H9 (cell line): Measurements from ENCODE around the gene DCST1. TPM values are rescaled to one million over a fixed set of nuclear protein-coding genes. Genes with fewer than 3 reads are reported as not detected.

ENCODE experiments used
- DNase-seq: peaks from one replicate; pipeline ENCODE4 v3.0.0-alpha.2; 2017
- H2AFZ ChIP-seq: one replicate; pipeline ENCODE4 v1.6.1; 2013; ENCODE audit warnings: mild to moderate bottlenecking, low read length, control low read depth, moderate library complexity
- H2AK5ac ChIP-seq: 2 replicates; pipeline ENCODE4 v1.6.1; 2013; ENCODE audit warnings: low read length, control low read depth, mixed read lengths; ENCODE audit not compliant: insufficient read length
- H2BK120ac ChIP-seq: one replicate; pipeline ENCODE4 v1.6.1; 2013; ENCODE audit warnings: low read depth, mild to moderate bottlenecking, low read length, control low read depth, inconsistent platforms; ENCODE audit not compliant: poor library complexity, severe bottlenecking
- H2BK12ac ChIP-seq: 2 replicates; pipeline ENCODE4 v1.6.1; 2013; ENCODE audit warnings: low read length, control low read depth, mixed read lengths, low read depth; ENCODE audit not compliant: insufficient read length
- H2BK15ac ChIP-seq: 2 replicates; pipeline ENCODE4 v1.6.1; 2013; ENCODE audit warnings: low read depth, low read length, control low read depth
- H2BK20ac ChIP-seq: one replicate; pipeline ENCODE4 v1.6.1; 2013; ENCODE audit warnings: low read depth, mild to moderate bottlenecking, low read length, control low read depth, inconsistent platforms; ENCODE audit not compliant: poor library complexity, severe bottlenecking
- H2BK5ac ChIP-seq: 2 replicates; pipeline ENCODE4 v1.6.1; 2013; ENCODE audit warnings: low read length, control low read depth, mixed read lengths; ENCODE audit not compliant: insufficient read length
- H3K14ac ChIP-seq: 2 replicates; pipeline ENCODE4 v1.6.1; 2013; ENCODE audit warnings: low read length, control low read depth; ENCODE audit not compliant: insufficient read depth
- H3K18ac ChIP-seq: 2 replicates; pipeline ENCODE4 v1.6.1; 2013; ENCODE audit warnings: low read depth, mild to moderate bottlenecking, mixed read lengths, low read length, control low read depth; ENCODE audit not compliant: insufficient read length
- H3K23ac ChIP-seq: 2 replicates; pipeline ENCODE4 v1.6.1; 2013; ENCODE audit warnings: low read length, control low read depth, mixed read lengths, low read depth; ENCODE audit not compliant: insufficient read length
- H3K23me2 ChIP-seq: 2 replicates; pipeline ENCODE4 v1.6.1; 2013; ENCODE audit warnings: low read depth, mild to moderate bottlenecking, mixed read lengths, low read length, control low read depth; ENCODE audit not compliant: insufficient read length, poor library complexity, severe bottlenecking
- H3K27ac ChIP-seq: 2 replicates; pipeline ENCODE4 v1.5.1; 2013; ENCODE audit warnings: low read length, control low read depth, mixed read lengths, low read depth; ENCODE audit not compliant: insufficient read length
- H3K27me3 ChIP-seq: 2 replicates; pipeline ENCODE4 v1.6.1; 2013; ENCODE audit warnings: low read length, control low read depth, inconsistent platforms; ENCODE audit not compliant: insufficient read depth
- H3K4ac ChIP-seq: 2 replicates; pipeline ENCODE4 v1.6.1; 2013; ENCODE audit warnings: low read depth, mild to moderate bottlenecking, control low read depth, inconsistent platforms, low read length, moderate library complexity
- H3K4me1 ChIP-seq: 2 replicates; pipeline ENCODE4 v1.6.1; 2013; ENCODE audit warnings: low read length, control low read depth, inconsistent platforms; ENCODE audit not compliant: insufficient read depth
- H3K4me2 ChIP-seq: 2 replicates; pipeline ENCODE4 v1.6.1; 2013; ENCODE audit warnings: low read length, control low read depth, mixed read lengths; ENCODE audit not compliant: insufficient read length, insufficient read depth
- H3K56ac ChIP-seq: 2 replicates; pipeline ENCODE4 v1.6.1; 2013; ENCODE audit warnings: low read depth, mild to moderate bottlenecking, mixed read lengths, low read length, control low read depth; ENCODE audit not compliant: insufficient read length
- H3K79me1 ChIP-seq: 2 replicates; pipeline ENCODE4 v1.6.1; 2013; ENCODE audit warnings: low read depth, mild to moderate bottlenecking, moderate library complexity, low read length, control low read depth, inconsistent platforms; ENCODE audit not compliant: insufficient read depth, poor library complexity, severe bottlenecking
- H3K79me2 ChIP-seq: 2 replicates; pipeline ENCODE4 v1.6.1; 2013; ENCODE audit warnings: low read length, control low read depth, inconsistent platforms; ENCODE audit not compliant: insufficient read depth
- H3K9ac ChIP-seq: 2 replicates; pipeline ENCODE4 v1.6.1; 2013; ENCODE audit warnings: low read length, control low read depth, mixed read lengths; ENCODE audit not compliant: insufficient read length; ENCODE audit errors: extremely low read depth
- H3K9me3 ChIP-seq: one replicate; pipeline ENCODE4 v1.6.1; 2013; ENCODE audit warnings: low read depth, low read length, inconsistent platforms; ENCODE audit not compliant: control insufficient read depth
- H3T11ph ChIP-seq: one replicate; pipeline ENCODE4 v1.6.1; 2013; ENCODE audit warnings: mild to moderate bottlenecking, low read length, control low read depth, inconsistent platforms
- H4K20me1 ChIP-seq: one replicate; pipeline ENCODE4 v1.6.1; 2013; ENCODE audit not compliant: control insufficient read depth, insufficient read length, insufficient read depth
- H4K5ac ChIP-seq: 2 replicates; pipeline ENCODE4 v1.6.1; 2013; ENCODE audit warnings: low read depth, mild to moderate bottlenecking, mixed read lengths, low read length, control low read depth; ENCODE audit not compliant: insufficient read length
- H4K8ac ChIP-seq: replicated peaks from 2 replicates; pipeline ENCODE4 v1.6.1; 2013; ENCODE audit warnings: low read length, control low read depth, mixed read lengths, low read depth; ENCODE audit not compliant: insufficient read length
- H4K91ac ChIP-seq: 2 replicates; pipeline ENCODE4 v1.6.1; 2013; ENCODE audit warnings: low read depth, mild to moderate bottlenecking, moderate library complexity, mixed read lengths, low read length, control low read depth; ENCODE audit not compliant: insufficient read length
- H3K27ac Mint-ChIP-seq, 3 experiments: 2 replicates in 2 of 3; 3 replicates in 1 of 3; pipeline ENCODE4 v1.8.0; 2020 to 2021; ENCODE audit warnings: mixed read lengths in 3 of 3, mild to moderate bottlenecking in 1 of 3, moderate library complexity in 1 of 3
- H3K27me3 Mint-ChIP-seq: 2 replicates; pipeline ENCODE4 v1.8.0; 2021; ENCODE audit warnings: low read depth, mild to moderate bottlenecking, moderate library complexity, mixed read lengths
- H3K36me3 Mint-ChIP-seq, 3 experiments: 2 replicates in 2 of 3; 3 replicates in 1 of 3; pipeline ENCODE4 v1.8.0; 2020 to 2021; ENCODE audit warnings: low read depth in 3 of 3, mixed read lengths in 3 of 3; ENCODE audit not compliant: insufficient read depth in 1 of 3
- H3K4me1 Mint-ChIP-seq, 2 experiments: 2 replicates each; pipeline ENCODE4 v1.8.0; 2020; ENCODE audit warnings: mixed read lengths in 2 of 2
- H3K4me3 Mint-ChIP-seq, 2 experiments: 2 replicates in 1 of 2; 3 replicates in 1 of 2; pipeline ENCODE4 v1.8.0; 2020 to 2021; ENCODE audit warnings: mild to moderate bottlenecking in 2 of 2, mixed read lengths in 2 of 2, moderate library complexity in 1 of 2
- H3K9me3 Mint-ChIP-seq, 2 experiments: 2 replicates in 1 of 2; 3 replicates in 1 of 2; pipeline ENCODE4 v1.8.0; 2020; ENCODE audit warnings: mild to moderate bottlenecking in 2 of 2, mixed read lengths in 2 of 2, moderate library complexity in 1 of 2
- CTCF ChIP-seq: fragments of 200-600 bp; sonication (generic); conservative IDR thresholded peaks from 3 replicates; pipeline ENCODE4 v1.8.0; 2021; ENCODE audit warnings: antibody characterized with exemption, mild to moderate bottlenecking
- WGBS: extraction: QIAGEN DNeasy Blood & Tissue Kit; methylation state at CpG from one replicate; pipeline ENCODE4 v1.1.7; 2013; ENCODE audit warnings: missing lambda C conversion rate, low lambda C conversion rate, mixed read lengths; ENCODE audit not compliant: insufficient read length; ENCODE audit errors: extremely low coverage; 5-methylcytosine and 5-hydroxymethylcytosine counted together
- total RNA-seq: library from RNA; stranded (reverse); gene quantifications from 2 replicates; pipeline ENCODE4 v1.2.1, GENCODE V29; 2021

DCST1 gene
- total RNA-seq, 1 experiment from 2014 or later = not detected

GRCh38 chr1:154998818-154999570, 34.6 kb upstream of the DCST1 start:
- peak overlapping the region; percentile 81 to 93 for H3K4me3 Mint-ChIP-seq
- Histone ChIP-seq H3K27me3 (no peaks in the 10 kb centered on the region), H2BK15ac (no peak overlapping the region), H3K23ac (no peak overlapping the region), H3K9me3 (no peaks in the 10 kb centered on the region), H3K9ac (no peak overlapping the region), H2AFZ (no peak overlapping the region), H3K27ac (no peak overlapping the region), H3K4me2 (peak overlapping the region; percentile 90), H3T11ph (no peak overlapping the region), H3K79me1 (no peaks in the 10 kb centered on the region), H3K18ac (no peak overlapping the region), H3K56ac (no peak overlapping the region), H2BK20ac (no peak overlapping the region), H3K23me2 (peaks cover 22% of the 10 kb centered on the region), H3K14ac (no peak overlapping the region), H2BK120ac (no peak overlapping the region), H4K91ac (no peak overlapping the region), H2AK5ac (no peak overlapping the region), H2BK12ac (no peak overlapping the region), H4K5ac (no peak overlapping the region), H3K79me2 (no peaks in the 10 kb centered on the region; the same call in 1 of the 2 replicates), H4K8ac (no peak overlapping the region), H2BK5ac (no peak overlapping the region), H3K4me1 (no peaks in the 10 kb centered on the region), H3K4ac (no peak overlapping the region), H4K20me1 (no peaks in the 10 kb centered on the region)
- no peaks in the 10 kb centered on the region for H3K36me3 Mint-ChIP-seq
- peaks cover 12 to 25% of the 10 kb centered on the region in 2 experiments for H3K4me1 Mint-ChIP-seq
- DNase-seq = peak; percentile 89
- H3K9me3 Mint-ChIP-seq = peaks cover 0 to 2% of the 10 kb centered on the region in 2 experiments; a peak in 2 of 5 replicates
- WGBS = no CpG with 5 or more reads among the region's 40 CpGs
- TF ChIP-seq CTCF = peak; percentile 90
- peaks cover 3% of the 10 kb centered on the region for H3K27me3 Mint-ChIP-seq
- H3K27ac Mint-ChIP-seq = peak overlapping the region in 1 of 3 experiments; percentile 92; a peak in 2 of 7 replicates
